HepG2 (cell line): ENCODE data around the gene IQCC. TPM values are rescaled to one million over a fixed set of nuclear protein-coding genes. Genes with fewer than 3 reads are reported as not detected.

ENCODE experiments used
- CBFB ChIP-seq: sonication (generic); formaldehyde crosslinking; IDR thresholded peaks from 2 replicates; pipeline ENCODE4 v1.4.0; 2020; ENCODE audit warnings: missing genetic modification reagents
- ESRRA ChIP-seq: sonication (generic); formaldehyde crosslinking; IDR thresholded peaks from 2 replicates; pipeline ENCODE4 v1.5.1; 2020; ENCODE audit warnings: mild to moderate bottlenecking, low read depth, missing genetic modification reagents
- EZH2 ChIP-seq: conservative IDR thresholded peaks from 2 replicates; pipeline ENCODE4 v1.6.1; 2012; ENCODE audit warnings: mild to moderate bottlenecking, low read depth, low read length, moderate library complexity
- FOXM1 ChIP-seq: sonication (generic); formaldehyde crosslinking; IDR thresholded peaks from 2 replicates; pipeline ENCODE4 v1.5.0; 2020; ENCODE audit warnings: missing genetic modification reagents
- KLF6 ChIP-seq: IDR thresholded peaks from 2 replicates; pipeline ENCODE4 v1.8.0; 2016; ENCODE audit warnings: missing biosample characterization, missing genetic modification reagents
- MTF1 ChIP-seq: sonication (generic); formaldehyde crosslinking; IDR thresholded peaks from 2 replicates; pipeline ENCODE4 v1.5.0; 2020; ENCODE audit warnings: missing genetic modification reagents
- RAD51 ChIP-seq: fragments of 450-650 bp; IDR thresholded peaks from 2 replicates; pipeline ENCODE4 v1.6.1; 2016; ENCODE audit warnings: borderline replicate concordance
- SIX4 ChIP-seq: sonication (generic); formaldehyde crosslinking; IDR thresholded peaks from 2 replicates; pipeline ENCODE4 v1.4.0; 2020; ENCODE audit warnings: missing genetic modification reagents
- SOX6 ChIP-seq, 2 experiments: fragments of 450-650 bp in 1 of 2; sonication (generic) in 1 of 2; formaldehyde crosslinking in 1 of 2; IDR thresholded peaks; 2 replicates each; pipeline versions ENCODE4 v1.4.0 to v1.6.1; 2017 to 2020; ENCODE audit warnings: antibody characterized with exemption in 1 of 2, mild to moderate bottlenecking in 1 of 2, missing genetic modification reagents in 1 of 2
- SRSF9 ChIP-seq: fragments of 200-400 bp; formaldehyde crosslinking; IDR thresholded peaks from 2 replicates; pipeline ENCODE4 v1.6.1; 2018; ENCODE audit warnings: borderline replicate concordance, mild to moderate bottlenecking, low read depth, low read length; ENCODE audit not compliant: insufficient read depth, poor library complexity, severe bottlenecking
- TBX3 ChIP-seq: fragments of 450-650 bp; IDR thresholded peaks from 2 replicates; pipeline ENCODE4 v1.6.1; 2017; ENCODE audit warnings: antibody characterized with exemption, mild to moderate bottlenecking, inconsistent platforms, borderline replicate concordance
- ZKSCAN1 ChIP-seq: fragments of 150-350 bp; IDR thresholded peaks from 2 replicates; pipeline ENCODE4 v1.6.1; 2014; ENCODE audit warnings: low read length
- ZNF232 ChIP-seq: sonication (generic); formaldehyde crosslinking; IDR thresholded peaks from 2 replicates; pipeline ENCODE4 v1.4.0; 2020; ENCODE audit warnings: missing genetic modification reagents, borderline replicate concordance
- ZNF879 ChIP-seq: sonication (generic); formaldehyde crosslinking; IDR thresholded peaks from 2 replicates; pipeline ENCODE4 v1.8.1; 2023; ENCODE audit warnings: missing genetic modification reagents
- polyA plus RNA-seq, 8 experiments: library from polyadenylated mRNA; depleted of rRNA in 3 of 8; stranded (reverse) in 7 of 8; unstranded in 1 of 8; fragments of >200 nt; fragmentation: Illumina TruSeq in 4 of 8; extraction: Trizol in 4 of 8; gene quantifications; 2 replicates each; pipeline versions ENCODE4 v1.2.1 to v1.2.3, GENCODE V29; 2011 to 2016; ENCODE audit warnings: low read depth in 4 of 8, missing spikeins in 1 of 8, mixed read lengths in 1 of 8; ENCODE audit not compliant: insufficient read depth in 1 of 8
- total RNA-seq, 5 experiments: library from RNA; depleted of rRNA; stranded (reverse); fragments of >200 nt; fragmentation: Illumina TruSeq; extraction: Trizol; gene quantifications; 2 replicates each; pipeline ENCODE4 v1.2.3, GENCODE V29; 2016; ENCODE audit warnings: low read depth in 1 of 5
- TF ChIP-seq, protein P1 (sequence below): sonication (generic); formaldehyde crosslinking; IDR thresholded peaks from 2 replicates; pipeline ENCODE4 v1.4.0; 2020; ENCODE audit warnings: mild to moderate bottlenecking, missing genetic modification reagents, borderline replicate concordance
- TF ChIP-seq, protein P2 (sequence below): sonication (generic); formaldehyde crosslinking; IDR thresholded peaks from 2 replicates; pipeline ENCODE4 v1.4.0; 2020; ENCODE audit warnings: missing genetic modification reagents
- TF ChIP-seq, protein P3 (sequence below): sonication (generic); formaldehyde crosslinking; IDR thresholded peaks from 2 replicates; pipeline ENCODE4 v1.4.0; 2020; ENCODE audit warnings: missing genetic modification reagents, mild to moderate bottlenecking, borderline replicate concordance
- TF ChIP-seq, protein P4 (sequence below): sonication (generic); formaldehyde crosslinking; IDR thresholded peaks from 2 replicates; pipeline ENCODE4 v1.8.0; 2022; ENCODE audit warnings: mild to moderate bottlenecking, missing genetic modification reagents

Gene IQCC
- total and polyA plus RNA-seq, 2 of the 13 experiments (the other 11 are each of a cell fraction or from before 2014, with no cell fraction given): 1.7 to 3.0 TPM

DNA sequence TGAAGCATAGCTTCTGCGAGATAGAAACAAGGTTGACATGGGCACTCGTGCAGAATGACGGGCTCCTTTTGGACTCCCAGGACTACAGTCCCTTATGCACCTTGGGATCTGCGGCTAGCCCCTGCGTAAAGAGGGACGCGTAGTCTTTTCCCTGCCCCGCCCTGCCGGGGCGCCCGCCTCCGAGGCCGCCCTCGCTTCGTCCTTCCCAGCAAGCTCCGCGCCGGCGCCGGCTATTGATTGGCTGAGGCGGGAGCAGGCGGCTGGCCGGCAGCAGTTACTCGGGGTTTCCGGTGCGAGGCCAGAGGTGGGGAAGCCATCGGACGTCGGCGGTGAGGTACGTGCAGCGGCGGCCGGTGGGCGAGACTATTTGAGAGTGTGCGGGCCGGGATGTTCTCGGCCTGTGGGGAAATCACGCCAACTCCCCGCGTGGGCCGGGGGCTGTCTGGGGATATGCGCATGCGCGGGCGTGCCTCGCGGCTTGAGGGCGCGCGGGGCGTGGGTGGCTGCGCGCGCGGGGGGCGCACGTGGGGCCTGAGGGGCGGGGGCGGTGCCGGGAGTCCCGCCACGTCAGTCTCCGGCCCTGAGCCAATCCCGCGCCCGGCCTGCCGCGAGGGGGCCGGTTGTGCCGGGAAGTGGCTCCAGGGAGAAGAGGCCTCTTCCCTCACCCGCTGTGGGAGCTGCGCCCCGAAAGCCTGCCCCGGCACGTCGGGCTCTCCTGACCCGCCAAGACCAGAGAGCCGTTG, 25.9 kb upstream of the IQCC start, which contains the start of gene TXLNA (continued):
- TF ChIP-seq, protein P1, sequence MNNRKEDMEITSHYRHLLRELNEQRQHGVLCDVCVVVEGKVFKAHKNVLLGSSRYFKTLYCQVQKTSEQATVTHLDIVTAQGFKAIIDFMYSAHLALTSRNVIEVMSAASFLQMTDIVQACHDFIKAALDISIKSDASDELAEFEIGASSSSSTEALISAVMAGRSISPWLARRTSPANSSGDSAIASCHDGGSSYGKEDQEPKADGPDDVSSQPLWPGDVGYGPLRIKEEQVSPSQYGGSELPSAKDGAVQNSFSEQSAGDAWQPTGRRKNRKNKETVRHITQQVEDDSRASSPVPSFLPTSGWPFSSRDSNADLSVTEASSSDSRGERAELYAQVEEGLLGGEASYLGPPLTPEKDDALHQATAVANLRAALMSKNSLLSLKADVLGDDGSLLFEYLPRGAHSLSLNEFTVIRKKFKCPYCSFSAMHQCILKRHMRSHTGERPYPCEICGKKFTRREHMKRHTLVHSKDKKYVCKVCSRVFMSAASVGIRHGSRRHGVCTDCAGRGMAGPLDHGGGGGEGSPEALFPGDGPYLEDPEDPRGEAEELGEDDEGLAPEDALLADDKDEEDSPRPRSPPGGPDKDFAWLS (CRISPR knock-in tag): no peak
- TF ChIP-seq, protein P2, sequence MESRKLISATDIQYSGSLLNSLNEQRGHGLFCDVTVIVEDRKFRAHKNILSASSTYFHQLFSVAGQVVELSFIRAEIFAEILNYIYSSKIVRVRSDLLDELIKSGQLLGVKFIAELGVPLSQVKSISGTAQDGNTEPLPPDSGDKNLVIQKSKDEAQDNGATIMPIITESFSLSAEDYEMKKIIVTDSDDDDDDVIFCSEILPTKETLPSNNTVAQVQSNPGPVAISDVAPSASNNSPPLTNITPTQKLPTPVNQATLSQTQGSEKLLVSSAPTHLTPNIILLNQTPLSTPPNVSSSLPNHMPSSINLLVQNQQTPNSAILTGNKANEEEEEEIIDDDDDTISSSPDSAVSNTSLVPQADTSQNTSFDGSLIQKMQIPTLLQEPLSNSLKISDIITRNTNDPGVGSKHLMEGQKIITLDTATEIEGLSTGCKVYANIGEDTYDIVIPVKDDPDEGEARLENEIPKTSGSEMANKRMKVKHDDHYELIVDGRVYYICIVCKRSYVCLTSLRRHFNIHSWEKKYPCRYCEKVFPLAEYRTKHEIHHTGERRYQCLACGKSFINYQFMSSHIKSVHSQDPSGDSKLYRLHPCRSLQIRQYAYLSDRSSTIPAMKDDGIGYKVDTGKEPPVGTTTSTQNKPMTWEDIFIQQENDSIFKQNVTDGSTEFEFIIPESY: 0 out of 2 replicates have a peak, but pooled peaks have one; percentile 8
- TF ChIP-seq ZKSCAN1 (no peak), SOX6 (IDR thresholded peaks at IDR 0.05) (no peak), SOX6 (CRISPR knock-in tag; IDR thresholded peaks at IDR 0.05) (peak; percentile 57), TBX3 (no peak), ZNF232 (CRISPR knock-in tag) (peak; percentile 81), SRSF9 (no peak), CBFB (CRISPR knock-in tag) (peak; percentile 59; the same call in 1 of the 2 replicates), RAD51 (no peak), ESRRA (CRISPR knock-in tag) (peak; percentile 50; the same call in 1 of the 2 replicates), SIX4 (CRISPR knock-in tag) (no peak), KLF6 (CRISPR knock-in tag) (peak; percentile 95), FOXM1 (CRISPR knock-in tag) (no peak), ZNF879 (no peak), MTF1 (CRISPR knock-in tag) (no peak; the same call in 1 of the 2 replicates), EZH2 (no peak)
- TF ChIP-seq, protein P3, sequence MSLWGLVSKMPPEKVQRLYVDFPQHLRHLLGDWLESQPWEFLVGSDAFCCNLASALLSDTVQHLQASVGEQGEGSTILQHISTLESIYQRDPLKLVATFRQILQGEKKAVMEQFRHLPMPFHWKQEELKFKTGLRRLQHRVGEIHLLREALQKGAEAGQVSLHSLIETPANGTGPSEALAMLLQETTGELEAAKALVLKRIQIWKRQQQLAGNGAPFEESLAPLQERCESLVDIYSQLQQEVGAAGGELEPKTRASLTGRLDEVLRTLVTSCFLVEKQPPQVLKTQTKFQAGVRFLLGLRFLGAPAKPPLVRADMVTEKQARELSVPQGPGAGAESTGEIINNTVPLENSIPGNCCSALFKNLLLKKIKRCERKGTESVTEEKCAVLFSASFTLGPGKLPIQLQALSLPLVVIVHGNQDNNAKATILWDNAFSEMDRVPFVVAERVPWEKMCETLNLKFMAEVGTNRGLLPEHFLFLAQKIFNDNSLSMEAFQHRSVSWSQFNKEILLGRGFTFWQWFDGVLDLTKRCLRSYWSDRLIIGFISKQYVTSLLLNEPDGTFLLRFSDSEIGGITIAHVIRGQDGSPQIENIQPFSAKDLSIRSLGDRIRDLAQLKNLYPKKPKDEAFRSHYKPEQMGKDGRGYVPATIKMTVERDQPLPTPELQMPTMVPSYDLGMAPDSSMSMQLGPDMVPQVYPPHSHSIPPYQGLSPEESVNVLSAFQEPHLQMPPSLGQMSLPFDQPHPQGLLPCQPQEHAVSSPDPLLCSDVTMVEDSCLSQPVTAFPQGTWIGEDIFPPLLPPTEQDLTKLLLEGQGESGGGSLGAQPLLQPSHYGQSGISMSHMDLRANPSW: no peak
- TF ChIP-seq, protein P4, sequence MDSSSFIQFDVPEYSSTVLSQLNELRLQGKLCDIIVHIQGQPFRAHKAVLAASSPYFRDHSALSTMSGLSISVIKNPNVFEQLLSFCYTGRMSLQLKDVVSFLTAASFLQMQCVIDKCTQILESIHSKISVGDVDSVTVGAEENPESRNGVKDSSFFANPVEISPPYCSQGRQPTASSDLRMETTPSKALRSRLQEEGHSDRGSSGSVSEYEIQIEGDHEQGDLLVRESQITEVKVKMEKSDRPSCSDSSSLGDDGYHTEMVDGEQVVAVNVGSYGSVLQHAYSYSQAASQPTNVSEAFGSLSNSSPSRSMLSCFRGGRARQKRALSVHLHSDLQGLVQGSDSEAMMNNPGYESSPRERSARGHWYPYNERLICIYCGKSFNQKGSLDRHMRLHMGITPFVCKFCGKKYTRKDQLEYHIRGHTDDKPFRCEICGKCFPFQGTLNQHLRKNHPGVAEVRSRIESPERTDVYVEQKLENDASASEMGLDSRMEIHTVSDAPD (CRISPR knock-in tag): no peak; the same call in 1 of the 2 replicates
